Caco-2 (cell line): ENCODE data around the gene IGF2BP3. TPM values are rescaled to one million over a fixed set of nuclear protein-coding genes. Genes with fewer than 3 reads are reported as not detected.

Experiments
- BruUV-seq: library from RNA; stranded (reverse); fragments of 400-500 nt; replicated peaks from 2 replicates; lab custom pipeline; 2021; lab: Mats Ljungman, UMichigan
- CTCF ChIA-PET: fragments of 300-600 bp; sonication (Branson Sonifier 250); formaldehyde crosslinking; loops from one replicate; lab custom pipeline; 2022; ENCODE audit warnings: antibody characterized with exemption; lab: Charles Lee
- POLR2A ChIA-PET: fragments of 300-600 bp; sonication (Branson Sonifier 250); formaldehyde crosslinking; loops from one replicate; lab custom pipeline; 2022; ENCODE audit warnings: antibody characterized with exemption; lab: Charles Lee
- DNase-seq, 2 experiments: peaks; one replicate each; pipeline versions ENCODE4 v3.0.0 to v3.0.0-alpha.2; 2020 to 2022
- H3K27me3 ChIP-seq: replicated peaks from 2 replicates; pipeline ENCODE4 v1.6.0; 2011; ENCODE audit warnings: low read length; ENCODE audit not compliant: control insufficient read depth, insufficient read depth
- H3K36me3 ChIP-seq: 2 replicates; pipeline ENCODE4 v1.5.1; 2011; ENCODE audit warnings: low read length; ENCODE audit not compliant: control insufficient read depth, insufficient read depth
- H3K4me1 ChIP-seq: fragments of 250-450 bp; sonication (Bioruptor Pico); 2 replicates; pipeline ENCODE4 v1.5.1; 2020; ENCODE audit warnings: mild to moderate bottlenecking
- H3K4me3 ChIP-seq: 2 replicates; pipeline ENCODE4 v1.5.1; 2011; ENCODE audit warnings: low read depth, mild to moderate bottlenecking, control low read depth, low read length
- H3K9me3 ChIP-seq: fragments of 250-450 bp; sonication (Bioruptor Pico); 2 replicates; pipeline ENCODE4 v1.5.1; 2020; ENCODE audit warnings: mild to moderate bottlenecking, moderate library complexity
- H3K27ac Mint-ChIP-seq: one replicate; pipeline ENCODE4 v1.8.0; 2022; ENCODE audit warnings: mixed read lengths; ENCODE audit not compliant: unreplicated experiment
- H3K27me3 Mint-ChIP-seq: one replicate; pipeline ENCODE4 v1.8.0; 2022; ENCODE audit warnings: mixed read lengths; ENCODE audit not compliant: insufficient read depth, unreplicated experiment
- H3K36me3 Mint-ChIP-seq: one replicate; pipeline ENCODE4 v1.8.0; 2022; ENCODE audit warnings: mild to moderate bottlenecking, mixed read lengths; ENCODE audit not compliant: insufficient read depth, unreplicated experiment
- H3K4me1 Mint-ChIP-seq: one replicate; pipeline ENCODE4 v1.8.0; 2022; ENCODE audit warnings: low read depth, mixed read lengths; ENCODE audit not compliant: unreplicated experiment
- H3K4me3 Mint-ChIP-seq: one replicate; pipeline ENCODE4 v1.8.0; 2022; ENCODE audit warnings: mild to moderate bottlenecking, moderate library complexity, mixed read lengths; ENCODE audit not compliant: unreplicated experiment
- H3K9me3 Mint-ChIP-seq: one replicate; pipeline ENCODE4 v1.8.0; 2022; ENCODE audit warnings: mixed read lengths; ENCODE audit not compliant: unreplicated experiment
- intact Hi-C: fragments of 100-400 bp; cut with micrococcal nuclease; formaldehyde crosslinking; loops from one replicate; pipeline ENCODE4 v1.10.0; 2022; ENCODE audit not compliant: unreplicated experiment
- total RNA-seq: library from RNA; stranded (reverse); gene quantifications from 2 replicates; pipeline ENCODE4 v1.2.3, GENCODE V29; 2022
- TF ChIP-seq, protein P1 (sequence below), 2 experiments: fragments of 200-600 bp in 1 of 2; IDR thresholded peaks; 1 replicate in 1 of 2; 2 replicates in 1 of 2; pipeline versions ENCODE4 v1.5.1 to v1.8.0; 2011 to 2022; ENCODE audit warnings: antibody characterized with exemption in 1 of 2, control low read depth in 1 of 2, inconsistent platforms in 1 of 2, low read depth in 1 of 2, low read length in 1 of 2, mild to moderate bottlenecking in 1 of 2, moderate library complexity in 1 of 2; ENCODE audit not compliant: insufficient read depth in 1 of 2, severe bottlenecking in 1 of 2, unreplicated experiment in 1 of 2

IGF2BP3 gene
- total RNA-seq, 1 experiment from 2014 or later, result 127 TPM

- Mint-ChIP-seq H3K9me3 (no peaks in the 10 kb centered on the region), H3K27me3 (no peaks in the 10 kb centered on the region), H3K36me3 (peaks cover 58% of the 10 kb centered on the region), H3K4me3 (no peak overlapping the region), H3K27ac (no peak overlapping the region), H3K4me1 (peaks cover 21% of the 10 kb centered on the region)
- TF ChIP-seq, protein P1, sequence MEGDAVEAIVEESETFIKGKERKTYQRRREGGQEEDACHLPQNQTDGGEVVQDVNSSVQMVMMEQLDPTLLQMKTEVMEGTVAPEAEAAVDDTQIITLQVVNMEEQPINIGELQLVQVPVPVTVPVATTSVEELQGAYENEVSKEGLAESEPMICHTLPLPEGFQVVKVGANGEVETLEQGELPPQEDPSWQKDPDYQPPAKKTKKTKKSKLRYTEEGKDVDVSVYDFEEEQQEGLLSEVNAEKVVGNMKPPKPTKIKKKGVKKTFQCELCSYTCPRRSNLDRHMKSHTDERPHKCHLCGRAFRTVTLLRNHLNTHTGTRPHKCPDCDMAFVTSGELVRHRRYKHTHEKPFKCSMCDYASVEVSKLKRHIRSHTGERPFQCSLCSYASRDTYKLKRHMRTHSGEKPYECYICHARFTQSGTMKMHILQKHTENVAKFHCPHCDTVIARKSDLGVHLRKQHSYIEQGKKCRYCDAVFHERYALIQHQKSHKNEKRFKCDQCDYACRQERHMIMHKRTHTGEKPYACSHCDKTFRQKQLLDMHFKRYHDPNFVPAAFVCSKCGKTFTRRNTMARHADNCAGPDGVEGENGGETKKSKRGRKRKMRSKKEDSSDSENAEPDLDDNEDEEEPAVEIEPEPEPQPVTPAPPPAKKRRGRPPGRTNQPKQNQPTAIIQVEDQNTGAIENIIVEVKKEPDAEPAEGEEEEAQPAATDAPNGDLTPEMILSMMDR (IDR thresholded peaks at IDR 0.05; ENCODE audit: insufficient read depth in 1 of 2, low read depth in 1 of 2, low read length in 1 of 2, severe bottlenecking in 1 of 2, unreplicated experiment in 1 of 2), result no peak
- no peaks in the 10 kb centered on the region for H3K9me3 ChIP-seq
- intact Hi-C loops, result no loop called here
- 0 out of 2 replicates have a peak, but pooled peaks cover 9% of the 10 kb centered on the region for H3K4me1 ChIP-seq
- H3K27me3 ChIP-seq, result no peaks in the 10 kb centered on the region
- no TSS peak for BruUV-seq
- POLR2A ChIA-PET, result interaction anchor here (0.7 kb wide), 1 partner anchor 60 kb away, joined by 4 read pairs; no protein-coding TSS in a partner anchor
- H3K4me3 ChIP-seq, result no peak overlapping the region
- DNase-seq, result no peak
- CTCF ChIA-PET, result no interaction called here
- H3K36me3 ChIP-seq, result peaks cover 4% of the 10 kb centered on the region; the same call in 1 of the 2 replicates
These were observed 73.0 kb downstream of the IGF2BP3 start for GRCh38 chr7:23397241-23397640.

GRCh38 chr7:23396222-23397015 lies 73.9 kb downstream of the IGF2BP3 start:
- H3K27me3 Mint-ChIP-seq, result no peaks in the 10 kb centered on the region
- TF ChIP-seq, protein P1 (IDR thresholded peaks at IDR 0.05; ENCODE audit: insufficient read depth in 1 of 2, low read depth in 1 of 2, low read length in 1 of 2, severe bottlenecking in 1 of 2, unreplicated experiment in 1 of 2), result no peak
- no peaks in the 10 kb centered on the region for H3K27me3 ChIP-seq
- peaks cover 28% of the 10 kb centered on the region for H3K4me1 Mint-ChIP-seq
- peaks cover 4% of the 10 kb centered on the region; the same call in 1 of the 2 replicates for H3K36me3 ChIP-seq
- peaks cover 52% of the 10 kb centered on the region for H3K36me3 Mint-ChIP-seq
- no peaks in the 10 kb centered on the region for H3K9me3 Mint-ChIP-seq
- H3K4me3 Mint-ChIP-seq, result no peak overlapping the region
- ChIA-PET POLR2A (interaction anchor here (0.7 kb wide), 1 partner anchor 59 kb away, joined by 4 read pairs; no protein-coding TSS in a partner anchor), CTCF (interaction anchor here (0.6 kb wide), 1 partner anchor 124 kb away, joined by 3 read pairs; no protein-coding TSS in a partner anchor)
- no peak for DNase-seq
- no peaks in the 10 kb centered on the region for H3K9me3 ChIP-seq
- peaks cover 16% of the 10 kb centered on the region for H3K4me1 ChIP-seq
- intact Hi-C loops, result loop anchor here (1.0 kb wide), 1 partner anchor 9 kb away; no protein-coding TSS in a partner anchor
- no TSS peak for BruUV-seq
- H3K27ac Mint-ChIP-seq, result no peak overlapping the region
- no peak overlapping the region for H3K4me3 ChIP-seq

DNA sequence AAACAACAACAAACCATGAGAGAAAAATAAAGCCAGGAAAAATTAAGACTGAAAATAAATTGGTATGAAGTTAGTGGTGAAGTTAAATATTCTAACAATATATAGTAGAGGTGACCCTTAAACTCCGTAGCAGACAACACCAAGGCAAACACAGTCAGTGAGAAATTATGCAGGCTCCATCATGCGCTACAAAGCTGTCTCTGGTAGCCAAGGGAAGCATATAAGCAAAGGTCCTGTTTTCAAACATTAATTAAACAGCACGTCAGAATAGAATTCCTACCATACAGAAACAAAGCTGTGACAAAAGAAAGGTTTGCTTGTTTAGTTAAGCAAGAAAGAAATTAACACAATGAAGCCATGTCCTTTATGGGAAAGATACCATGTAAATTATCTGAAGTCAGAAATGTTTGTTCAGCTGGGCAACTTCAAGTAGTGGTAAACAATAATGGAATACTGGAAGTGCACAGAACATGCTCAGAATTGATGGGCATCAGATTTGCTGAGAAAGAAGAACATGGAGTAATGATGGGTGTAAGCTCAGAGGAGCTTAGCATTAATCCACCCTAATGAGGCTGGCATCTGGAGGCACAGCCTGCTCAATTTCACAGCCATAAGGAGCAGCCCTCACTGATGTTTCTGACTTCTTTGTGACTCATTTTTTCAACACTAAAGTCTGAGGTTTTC lies 75.7 kb downstream of the IGF2BP3 start:
- Histone ChIP-seq H3K9me3 (no peaks in the 10 kb centered on the region), H3K4me3 (no peak overlapping the region), H3K36me3 (peaks cover 1% of the 10 kb centered on the region; the same call in 1 of the 2 replicates), H3K4me1 (peaks cover 19% of the 10 kb centered on the region), H3K27me3 (no peaks in the 10 kb centered on the region)
- DNase-seq, result no peak
- Mint-ChIP-seq H3K9me3 (no peaks in the 10 kb centered on the region), H3K27me3 (no peaks in the 10 kb centered on the region), H3K36me3 (peaks cover 57% of the 10 kb centered on the region), H3K27ac (no peak overlapping the region), H3K4me3 (no peak overlapping the region), H3K4me1 (peaks cover 30% of the 10 kb centered on the region)
- CTCF ChIA-PET, result interaction anchor here (1.8 kb wide), 1 partner anchor 121 kb away, joined by 3 read pairs; no protein-coding TSS in a partner anchor
- intact Hi-C loops, result no loop called here
- POLR2A ChIA-PET, result no interaction called here
- no TSS peak for BruUV-seq
- TF ChIP-seq, protein P1 (IDR thresholded peaks at IDR 0.05; ENCODE audit: insufficient read depth in 1 of 2, low read depth in 1 of 2, low read length in 1 of 2, severe bottlenecking in 1 of 2, unreplicated experiment in 1 of 2), result no peak
